Large intestine (tissue), 3 donors: Measurements from ENCODE around the gene PARD6A. TPM values are rescaled to one million over a fixed set of nuclear protein-coding genes. Genes with fewer than 3 reads are reported as not detected.

Experiments
- DNase-seq, 2 donors: peaks; one replicate each; pipeline versions ENCODE4 v3.0.0 to v3.0.0-alpha.2; 2013
- H3K27ac ChIP-seq: one replicate; pipeline ENCODE4 v1.5.1; 2013; ENCODE audit warnings: low read length
- H3K27me3 ChIP-seq: 2 replicates; pipeline ENCODE4 v1.6.1; 2013; ENCODE audit warnings: low read length; ENCODE audit not compliant: control insufficient read depth, insufficient read depth
- H3K36me3 ChIP-seq: 2 replicates; pipeline ENCODE4 v1.6.1; 2013; ENCODE audit warnings: low read length; ENCODE audit not compliant: control insufficient read depth, insufficient read depth
- H3K4me1 ChIP-seq: one replicate; pipeline ENCODE4 v1.6.1; 2013; ENCODE audit warnings: low read length; ENCODE audit not compliant: control insufficient read depth, insufficient read depth
- H3K4me3 ChIP-seq: one replicate; pipeline ENCODE4 v1.5.1; 2013; ENCODE audit warnings: low read length
- H3K9me3 ChIP-seq: one replicate; pipeline ENCODE4 v1.6.1; 2013; ENCODE audit warnings: mild to moderate bottlenecking, low read depth, low read length, moderate library complexity; ENCODE audit not compliant: control insufficient read depth
- WGBS: methylation state at CpG from one replicate; pipeline ENCODE4 v1.1.5; 2013; ENCODE audit warnings: low lambda C conversion rate; ENCODE audit not compliant: insufficient coverage; 5-methylcytosine and 5-hydroxymethylcytosine counted together
- polyA plus RNA-seq: library from polyadenylated mRNA; unstranded; fragments of 120-200 nt; gene quantifications from one replicate; pipeline ENCODE4 v1.2.1, GENCODE V29; 2013

The PARD6A gene
- polyA plus RNA-seq, 1 donor = 1.6 TPM

GRCh38 chr16:67653789-67654402, 6.9 kb upstream of the PARD6A start:
- no CpG with 5 or more reads among the region's 25 CpGs for WGBS
- DNase-seq = no peak
- no peak overlapping the region for H3K27ac ChIP-seq
- peaks cover 14% of the 10 kb centered on the region for H3K36me3 ChIP-seq
- peaks cover 18% of the 10 kb centered on the region for H3K4me1 ChIP-seq
- H3K9me3 ChIP-seq = peaks cover 8% of the 10 kb centered on the region
- H3K4me3 ChIP-seq = no peak overlapping the region
- peaks cover 67% of the 10 kb centered on the region for H3K27me3 ChIP-seq

- peaks cover 61% of the 10 kb centered on the region for H3K27me3 ChIP-seq
- peaks cover 5% of the 10 kb centered on the region for H3K9me3 ChIP-seq
- H3K4me3 ChIP-seq = no peak overlapping the region
- H3K4me1 ChIP-seq = peaks cover 19% of the 10 kb centered on the region
- WGBS = 52% methylated on average over 3 of the region's 30 CpGs
- H3K36me3 ChIP-seq = peaks cover 14% of the 10 kb centered on the region
- no peak for DNase-seq
- H3K27ac ChIP-seq = no peak overlapping the region
These were observed 6.3 kb upstream of the PARD6A start for GRCh38 chr16:67654403-67654911.

DNA sequence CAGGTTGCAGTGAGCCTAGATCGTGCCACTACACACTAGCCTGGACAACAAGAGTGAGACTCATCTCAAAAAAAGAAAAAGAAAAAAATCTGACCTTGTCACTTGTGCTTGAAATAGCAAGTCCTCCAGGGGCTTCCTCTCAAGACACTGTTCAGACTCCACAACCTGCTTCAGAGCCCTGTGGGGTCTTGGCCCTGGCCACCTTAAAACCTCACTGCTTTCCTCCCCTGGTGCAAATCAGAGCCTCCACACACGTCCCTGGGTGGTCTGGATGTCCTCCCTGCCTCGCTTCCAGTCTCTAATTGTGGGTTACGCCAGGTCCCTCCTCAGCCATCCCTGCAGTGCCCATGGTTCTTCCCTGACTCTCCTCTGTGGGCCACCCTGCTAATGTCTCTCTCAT, 5.4 kb upstream of the PARD6A start:
- H3K4me1 ChIP-seq = peaks cover 15% of the 10 kb centered on the region
- peaks cover 52% of the 10 kb centered on the region for H3K27me3 ChIP-seq
- DNase-seq = no peak
- H3K36me3 ChIP-seq = peaks cover 14% of the 10 kb centered on the region
- WGBS = no CpG with 5 or more reads among the region's 4 CpGs
- no peak overlapping the region for H3K4me3 ChIP-seq
- peaks cover 2% of the 10 kb centered on the region for H3K9me3 ChIP-seq
- H3K27ac ChIP-seq = no peak overlapping the region

DNA sequence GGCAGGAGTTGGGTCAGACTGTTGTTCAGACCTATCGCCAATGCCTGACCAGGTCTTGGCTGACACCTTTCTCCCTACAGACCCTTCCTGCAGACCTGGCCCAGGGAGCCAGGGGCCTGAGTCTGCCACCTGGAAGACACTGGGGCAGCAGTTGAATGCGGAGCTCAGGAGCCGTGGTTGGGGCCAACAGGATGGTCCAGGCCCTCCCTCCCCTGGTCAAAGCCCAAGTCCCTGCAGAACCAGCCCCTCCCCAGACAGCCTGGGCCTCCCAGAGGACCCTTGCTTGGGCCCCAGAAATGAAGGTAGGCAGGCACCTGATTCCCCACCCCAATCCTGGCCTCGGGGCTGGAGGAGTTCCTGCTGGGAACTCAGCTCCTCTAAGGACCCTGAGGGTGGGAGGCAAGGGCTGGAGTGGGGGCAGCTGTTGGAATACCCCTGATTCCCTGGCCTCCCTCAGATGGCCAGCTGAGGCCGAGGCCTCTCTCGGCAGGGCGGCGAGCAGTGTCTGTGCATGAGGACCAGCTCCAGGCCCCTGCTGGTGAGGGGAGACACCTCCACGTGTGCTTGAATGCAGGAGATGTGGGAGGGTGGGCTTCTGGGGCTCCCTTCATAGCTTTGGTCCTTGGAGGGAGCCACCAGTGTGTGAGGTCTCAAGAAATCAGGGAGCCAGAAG, 4.3 kb upstream of the PARD6A start:
- no peak for DNase-seq
- H3K27ac ChIP-seq = no peak overlapping the region

DNA sequence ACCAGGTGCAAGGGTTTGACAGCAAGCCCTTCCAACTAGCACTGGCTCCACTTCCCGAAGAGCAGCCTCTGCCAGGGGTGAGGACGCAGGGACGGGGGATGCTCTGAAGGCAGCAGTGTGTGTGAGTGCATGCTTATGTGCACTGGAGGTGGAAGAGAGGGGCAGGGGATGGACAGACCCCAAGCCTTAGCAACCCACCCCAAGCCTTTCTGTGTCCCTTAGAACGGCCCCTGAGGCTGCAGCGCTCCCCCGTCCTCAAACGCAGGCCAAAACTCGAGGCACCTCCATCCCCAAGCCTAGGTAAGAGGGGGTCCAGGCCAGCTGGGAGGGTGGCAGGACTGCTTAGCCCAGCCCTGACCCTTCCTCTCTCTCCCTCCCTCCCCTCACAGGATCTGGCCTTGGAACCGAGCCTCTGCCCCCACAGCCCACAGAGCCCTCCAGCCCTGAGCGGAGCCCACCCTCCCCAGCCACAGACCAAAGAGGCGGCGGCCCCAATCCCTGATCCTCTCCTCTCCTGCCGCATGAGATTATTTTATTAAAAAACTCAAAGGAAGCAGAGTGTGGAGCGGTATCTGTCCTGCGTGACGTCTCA, 3.6 kb upstream of the PARD6A start:
- no CpG with 5 or more reads among the region's 16 CpGs for WGBS
- no peaks in the 10 kb centered on the region for H3K9me3 ChIP-seq
- H3K4me1 ChIP-seq = peaks cover 24% of the 10 kb centered on the region
- no peak for DNase-seq
- H3K27me3 ChIP-seq = peaks cover 35% of the 10 kb centered on the region
- peaks cover 14% of the 10 kb centered on the region for H3K36me3 ChIP-seq
- no peak overlapping the region for H3K4me3 ChIP-seq
- no peak overlapping the region for H3K27ac ChIP-seq

More for the DNA sequence above, 4.3 kb upstream of the PARD6A start:
- Histone ChIP-seq H3K4me3 (no peak overlapping the region), H3K9me3 (peaks cover 2% of the 10 kb centered on the region), H3K27me3 (peaks cover 41% of the 10 kb centered on the region), H3K4me1 (peaks cover 21% of the 10 kb centered on the region), H3K36me3 (peaks cover 14% of the 10 kb centered on the region)
- WGBS = no CpG with 5 or more reads among the region's 9 CpGs

GRCh38 chr16:67657751-67658518, 2.8 kb upstream of the PARD6A start:
- H3K9me3 ChIP-seq = no peaks in the 10 kb centered on the region
- DNase-seq = no peak
- peaks cover 30% of the 10 kb centered on the region for H3K27me3 ChIP-seq
- H3K4me3 ChIP-seq = no peak overlapping the region
- peaks cover 17% of the 10 kb centered on the region for H3K36me3 ChIP-seq
- H3K4me1 ChIP-seq = peaks cover 24% of the 10 kb centered on the region
- WGBS = no CpG with 5 or more reads among the region's 18 CpGs
- H3K27ac ChIP-seq = no peak overlapping the region

DNA sequence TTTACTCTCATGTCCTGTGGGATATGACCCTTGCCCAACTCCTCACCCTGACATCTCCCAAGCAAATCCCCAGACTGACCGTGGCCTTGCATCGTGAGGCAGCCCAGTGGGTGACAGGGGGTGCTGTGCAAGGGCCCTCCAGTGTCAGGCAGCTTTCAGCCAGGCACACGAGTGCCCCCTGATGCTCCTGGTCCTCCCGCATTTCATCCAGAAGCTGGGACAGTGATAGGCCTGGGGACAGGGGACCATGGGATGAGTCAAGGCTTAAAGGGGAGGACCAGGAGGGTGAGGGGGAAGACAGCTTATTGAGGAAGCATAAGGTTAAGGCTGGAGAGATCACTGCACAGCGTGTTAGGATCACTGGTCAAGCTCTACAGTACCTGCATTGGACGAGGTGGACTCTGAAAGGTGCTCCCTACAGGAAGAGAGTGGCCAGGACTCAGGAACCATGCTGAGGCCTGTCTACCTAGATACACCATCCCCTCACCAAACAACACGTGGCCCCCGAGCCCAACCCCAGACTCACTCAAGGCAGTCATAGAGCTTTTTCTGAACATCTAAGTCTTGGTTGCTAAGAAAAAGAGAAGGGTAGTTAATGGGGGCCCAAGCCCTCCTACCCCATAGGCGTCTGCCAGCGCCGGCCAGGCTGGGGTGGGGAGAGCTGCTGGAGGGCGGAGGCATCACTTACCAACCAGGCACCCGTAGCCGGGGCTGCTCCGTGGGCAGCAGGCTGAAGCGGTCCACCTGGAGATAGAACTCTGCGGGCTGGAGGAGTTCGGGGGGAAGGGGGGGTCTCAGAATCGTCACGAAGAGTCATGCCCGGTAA, 1.7 kb upstream of the PARD6A start:
- H3K27me3 ChIP-seq = peaks cover 19% of the 10 kb centered on the region
- no peaks in the 10 kb centered on the region for H3K9me3 ChIP-seq
- no peak for DNase-seq
- WGBS = no CpG with 5 or more reads among the region's 21 CpGs
- no peak overlapping the region for H3K27ac ChIP-seq
- peaks cover 19% of the 10 kb centered on the region for H3K36me3 ChIP-seq
- H3K4me3 ChIP-seq = peak overlapping the region; percentile 93
- peaks cover 17% of the 10 kb centered on the region for H3K4me1 ChIP-seq

DNA sequence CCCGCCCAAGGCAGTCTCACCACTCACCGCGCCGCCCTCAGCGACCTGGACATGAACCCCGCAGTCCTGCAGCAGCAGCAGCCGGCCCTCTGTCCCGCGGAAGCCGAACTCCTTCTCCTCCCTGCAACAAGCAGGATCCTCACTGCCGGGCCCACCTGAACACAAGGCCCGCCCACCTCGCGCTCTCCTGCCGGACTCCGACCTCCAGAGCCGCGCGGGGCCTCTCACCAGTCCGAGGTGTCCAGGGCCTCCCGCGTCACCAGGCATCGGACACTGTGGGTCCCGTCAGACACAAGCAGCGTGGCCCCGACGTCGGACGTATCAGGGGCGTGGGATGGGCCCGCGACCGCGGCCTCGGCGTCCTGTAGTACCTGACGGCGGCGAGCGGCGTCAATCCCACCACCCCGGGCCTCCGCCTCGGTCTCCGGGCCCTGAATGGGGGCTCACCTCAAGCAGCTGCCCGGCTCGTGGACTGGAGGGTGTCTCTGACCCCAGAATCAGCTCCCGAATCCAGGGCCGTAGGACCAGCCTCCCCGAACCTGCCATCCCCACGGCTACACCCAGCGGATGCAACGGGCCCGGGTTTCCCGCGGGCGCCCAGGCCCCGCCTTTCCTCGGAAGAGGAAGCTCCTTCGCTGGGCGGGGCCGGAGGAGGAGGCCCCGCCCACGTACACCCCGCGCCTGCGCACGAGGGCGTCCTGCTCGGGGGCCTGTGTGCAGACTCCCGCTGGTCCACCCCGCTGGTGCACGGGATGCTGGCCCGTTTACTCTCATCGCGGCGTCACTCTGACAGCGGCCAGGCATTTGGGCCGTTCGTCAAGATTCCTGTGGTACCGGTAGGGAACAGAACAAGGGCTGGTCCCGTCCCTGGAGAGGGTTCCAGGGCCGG, 841 bp upstream of the PARD6A start, which contains the start of gene ACD:
ACD (minus strand) TSS at position 586 of the 889 bp plus-strand sequence; CDS start at position 546, 40 bp downstream.
- peak within 1 kb of the TSS; percentile 89 for H3K27ac ChIP-seq
- H3K36me3 ChIP-seq = peaks cover 19% of the 10 kb centered on the region
- H3K27me3 ChIP-seq = peaks cover 11% of the 10 kb centered on the region
- H3K9me3 ChIP-seq = no peaks in the 10 kb centered on the region
- peaks cover 17% of the 10 kb centered on the region for H3K4me1 ChIP-seq
- no CpG with 5 or more reads among the region's 83 CpGs for WGBS
- H3K4me3 ChIP-seq = peak within 1 kb of the TSS; percentile 93
- peak; percentile 89 to 91 for DNase-seq
